Stomach smooth muscle (tissue), 2 donors: ENCODE results near the gene CDC25B.
"Not testable (repeated sequence)": the region's sequence is repeated elsewhere in the genome, so short reads cannot be mapped to it uniquely, and the experiment has no call there.

Experiments used
- H3K27ac ChIP-seq: one replicate; pipeline ENCODE4 v1.7.0; 2013; ENCODE audit warnings: mild to moderate bottlenecking, low read length, inconsistent platforms
- H3K27me3 ChIP-seq, 2 donors: one replicate each; pipeline ENCODE4 v1.7.0; 2013; ENCODE audit warnings: low read length in 2 of 2; ENCODE audit not compliant: insufficient read depth in 2 of 2, control insufficient read depth in 1 of 2
- H3K36me3 ChIP-seq, 2 donors: one replicate each; pipeline ENCODE4 v1.7.0; 2013; ENCODE audit warnings: low read length in 2 of 2; ENCODE audit not compliant: control insufficient read depth in 2 of 2, insufficient read depth in 2 of 2
- H3K4me1 ChIP-seq: one replicate; pipeline ENCODE4 v1.7.0; 2013; ENCODE audit warnings: low read length; ENCODE audit not compliant: control insufficient read depth, insufficient read depth
- H3K4me3 ChIP-seq, 2 donors: one replicate each; pipeline ENCODE4 v1.7.0; 2013; ENCODE audit warnings: low read length in 2 of 2
- H3K9ac ChIP-seq, 2 donors: one replicate each; pipeline ENCODE4 v1.7.0; 2013; ENCODE audit warnings: low read length in 2 of 2, mild to moderate bottlenecking in 1 of 2
- H3K9me3 ChIP-seq, 2 donors: one replicate each; pipeline ENCODE4 v1.7.0; 2013; ENCODE audit warnings: low read length in 2 of 2; ENCODE audit not compliant: control insufficient read depth in 2 of 2
- donor health status: healthy.
- donor health status: Pancreatic carcinoma.

Gene CDC25B

DNA sequence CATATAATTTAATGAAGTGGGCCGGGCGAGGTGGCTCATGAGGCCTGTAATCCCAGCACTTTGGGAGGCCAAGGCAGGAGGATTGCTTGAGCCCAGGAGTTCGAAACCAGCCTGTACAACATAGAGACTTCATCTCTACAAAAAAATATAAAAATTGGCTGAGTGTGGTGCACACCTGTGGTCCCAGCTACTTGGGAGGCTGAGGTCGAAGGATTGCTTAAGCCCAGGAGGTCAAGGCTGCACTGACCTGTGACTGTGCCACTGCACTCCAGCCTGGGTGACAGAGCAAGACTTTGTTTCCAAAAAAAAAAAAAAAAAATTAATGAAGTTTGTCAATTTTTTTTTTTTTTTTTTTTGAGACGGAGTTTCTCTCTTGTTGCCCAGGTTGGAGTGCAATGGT is 33.8 kb downstream of the CDC25B start:
- H3K4me1 ChIP-seq, H3K27me3 ChIP-seq, H3K27ac ChIP-seq, H3K9ac ChIP-seq, H3K4me3 ChIP-seq, H3K9me3 ChIP-seq: not testable (repeated sequence)
- H3K36me3 ChIP-seq: peaks cover 14 to 20% of the 10 kb centered on the region in 2 donors

DNA sequence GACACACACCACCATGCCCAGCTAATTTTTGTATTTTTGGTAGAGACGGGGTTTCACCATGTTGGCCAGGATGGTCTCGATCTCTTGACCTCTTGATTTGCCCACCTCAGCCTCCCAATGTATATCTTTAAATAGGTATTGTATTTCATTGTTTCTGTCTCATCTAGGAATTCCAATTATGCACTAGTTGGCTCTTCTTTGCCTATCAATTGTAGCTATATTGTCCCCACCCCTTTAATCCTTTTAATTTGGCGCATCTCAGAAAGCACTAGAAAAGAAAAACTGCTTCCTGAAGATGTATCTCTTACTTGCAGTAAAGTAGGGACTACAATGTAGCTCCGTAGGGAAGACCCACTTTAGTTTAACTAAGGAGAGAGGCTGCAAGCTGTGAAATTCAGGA is 40.0 kb downstream of the CDC25B start:
- no peaks in the 10 kb centered on the region for H3K36me3 ChIP-seq
- no peaks in the 10 kb centered on the region for H3K9me3 ChIP-seq
- H3K4me1 ChIP-seq: no peaks in the 10 kb centered on the region
- no peaks in the 10 kb centered on the region for H3K27me3 ChIP-seq
- H3K27ac ChIP-seq: no peak overlapping the region
- H3K4me3 ChIP-seq: no peak overlapping the region
- no peak overlapping the region for H3K9ac ChIP-seq

DNA sequence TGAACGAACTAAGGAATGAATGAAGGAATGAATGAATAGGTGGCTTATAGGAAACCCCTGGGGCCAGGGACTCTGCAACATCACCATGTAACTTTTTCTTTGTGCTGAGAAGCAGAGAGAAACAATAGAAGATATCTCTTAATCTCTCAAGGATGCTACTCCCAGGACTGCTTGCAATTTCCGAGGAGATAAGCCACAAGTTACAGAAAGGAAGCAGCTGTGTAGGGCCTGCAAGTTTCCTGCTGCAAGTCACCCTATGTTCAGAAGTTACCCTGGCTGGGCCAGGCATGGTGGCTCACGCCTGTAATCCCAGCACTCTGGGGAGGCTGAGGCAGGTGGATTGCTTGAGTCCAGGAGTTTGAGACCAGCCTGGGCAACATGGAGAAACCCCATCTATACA is 43.2 kb downstream of the CDC25B start:
- no peaks in the 10 kb centered on the region for H3K27me3 ChIP-seq
- no peak overlapping the region for H3K9ac ChIP-seq
- no peak overlapping the region for H3K4me3 ChIP-seq
- H3K9me3 ChIP-seq: no peaks in the 10 kb centered on the region
- no peak overlapping the region for H3K27ac ChIP-seq
- no peaks in the 10 kb centered on the region for H3K36me3 ChIP-seq
- H3K4me1 ChIP-seq: no peaks in the 10 kb centered on the region

DNA sequence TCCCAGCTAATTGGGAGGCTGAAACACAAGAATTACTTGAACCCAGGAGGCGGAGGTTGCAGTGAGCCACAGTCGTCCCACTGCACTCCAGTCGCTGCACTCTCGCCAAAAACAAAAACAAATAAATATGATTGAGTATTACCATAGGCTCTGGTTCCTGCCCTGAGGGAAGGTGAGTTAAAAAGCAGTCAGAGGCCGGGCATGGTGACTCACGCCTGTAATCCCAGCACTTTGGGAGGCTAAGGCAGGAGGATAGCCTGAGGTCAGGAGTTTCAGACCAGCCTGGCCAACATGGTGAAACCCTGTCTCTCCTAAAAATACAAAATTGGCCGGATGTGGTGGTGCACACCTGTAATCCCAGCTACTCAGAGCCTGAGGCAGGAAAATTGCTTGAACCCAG is 44.1 kb downstream of the CDC25B start:
- not testable (repeated sequence) for H3K36me3 ChIP-seq, H3K9ac ChIP-seq, H3K27me3 ChIP-seq, H3K4me1 ChIP-seq, H3K27ac ChIP-seq, H3K9me3 ChIP-seq, H3K4me3 ChIP-seq

DNA sequence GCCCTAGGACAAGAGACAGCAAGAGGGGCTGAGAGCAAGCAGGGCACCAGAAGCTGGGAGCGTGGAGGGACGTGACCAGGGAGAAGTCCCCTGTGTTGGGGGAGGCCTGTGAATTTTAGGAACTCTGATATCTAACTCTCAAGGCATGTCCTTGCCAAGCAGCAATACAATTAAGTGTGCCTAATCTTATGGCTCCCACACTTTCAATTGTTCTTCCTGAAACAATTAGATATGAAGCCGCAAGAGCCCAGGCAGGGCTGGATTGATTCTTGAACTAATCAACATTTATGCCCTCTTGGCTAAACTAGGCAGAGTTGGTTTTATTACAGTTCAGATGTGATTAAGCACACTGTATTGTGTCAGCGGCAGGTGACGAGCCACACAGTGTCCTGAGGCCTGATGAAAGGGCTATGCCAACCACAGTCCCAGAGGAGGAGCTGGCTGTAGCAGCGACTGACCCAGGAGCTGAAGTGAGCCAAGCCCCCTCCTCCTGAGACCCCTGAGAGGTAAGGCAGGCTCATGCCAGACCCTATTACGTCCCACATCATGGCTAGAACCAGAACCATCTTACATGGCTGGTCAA is 46.3 kb downstream of the CDC25B start:
- Histone ChIP-seq H3K4me1 (peaks cover 8% of the 10 kb centered on the region), H3K9me3 (no peaks in the 10 kb centered on the region), H3K27ac (no peak overlapping the region), H3K27me3 (no peaks in the 10 kb centered on the region), H3K36me3 (no peaks in the 10 kb centered on the region), H3K4me3 (no peak overlapping the region), H3K9ac (no peak overlapping the region)

DNA sequence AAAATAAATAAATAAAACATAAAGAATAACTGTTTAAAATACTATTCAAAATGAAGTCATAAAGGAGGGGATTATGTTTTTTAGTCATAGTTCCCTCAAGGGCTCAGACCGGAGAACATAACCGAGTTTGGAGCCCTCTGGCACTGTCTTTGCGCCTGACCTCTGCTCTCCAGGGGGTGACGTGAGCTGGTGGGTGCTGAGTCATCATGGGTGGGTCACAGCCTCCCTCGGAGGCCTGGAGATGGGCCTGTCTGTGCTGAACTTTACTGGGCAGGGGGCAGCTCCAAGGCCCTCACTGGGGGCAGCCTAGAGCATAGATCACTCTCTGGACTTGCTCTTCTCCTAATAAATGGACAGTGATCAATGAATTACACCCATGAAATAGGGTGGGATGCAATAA is 47.4 kb downstream of the CDC25B start:
- H3K9me3 ChIP-seq: no peaks in the 10 kb centered on the region
- H3K9ac ChIP-seq: no peak overlapping the region
- H3K27ac ChIP-seq: no peak overlapping the region

DNA sequence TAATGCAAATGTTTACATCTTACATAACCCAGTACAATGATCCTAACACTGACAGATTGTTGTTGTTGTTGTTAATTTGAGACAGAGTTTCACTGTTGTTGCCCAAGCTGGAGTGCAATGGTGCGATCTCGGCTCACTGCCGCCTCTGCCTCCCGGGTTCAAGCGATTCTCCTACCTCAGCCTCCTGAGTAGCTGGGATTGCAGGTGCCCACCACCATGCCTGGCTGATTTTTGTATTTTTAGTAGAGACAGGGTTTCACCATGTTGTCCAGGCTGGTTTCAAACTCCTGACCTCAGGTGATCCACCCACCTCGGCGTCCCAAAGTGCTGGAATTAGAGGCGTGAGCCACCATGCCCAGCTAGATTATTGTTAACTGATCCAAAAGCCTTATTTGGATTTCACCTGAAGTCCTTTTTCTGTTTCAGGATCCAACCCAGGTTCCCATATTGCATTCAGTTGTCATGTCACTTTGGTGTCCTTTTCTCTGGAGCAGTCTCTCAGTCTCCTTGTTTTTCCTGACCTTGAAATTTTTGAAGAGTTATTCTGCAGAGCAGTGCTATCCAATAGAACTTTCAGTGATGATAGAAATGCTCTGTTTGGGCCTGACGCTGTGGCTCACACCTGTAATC is 48.0 kb downstream of the CDC25B start:
- not testable (repeated sequence) for H3K9me3 ChIP-seq, H3K27ac ChIP-seq, H3K4me3 ChIP-seq, H3K36me3 ChIP-seq, H3K9ac ChIP-seq, H3K27me3 ChIP-seq
- peaks cover 13% of the 10 kb centered on the region for H3K4me1 ChIP-seq

More for the DNA sequence above, 47.4 kb downstream of the CDC25B start:
- Histone ChIP-seq H3K36me3 (no peaks in the 10 kb centered on the region), H3K4me1 (peaks cover 13% of the 10 kb centered on the region), H3K27me3 (no peaks in the 10 kb centered on the region), H3K4me3 (no peak overlapping the region)

DNA sequence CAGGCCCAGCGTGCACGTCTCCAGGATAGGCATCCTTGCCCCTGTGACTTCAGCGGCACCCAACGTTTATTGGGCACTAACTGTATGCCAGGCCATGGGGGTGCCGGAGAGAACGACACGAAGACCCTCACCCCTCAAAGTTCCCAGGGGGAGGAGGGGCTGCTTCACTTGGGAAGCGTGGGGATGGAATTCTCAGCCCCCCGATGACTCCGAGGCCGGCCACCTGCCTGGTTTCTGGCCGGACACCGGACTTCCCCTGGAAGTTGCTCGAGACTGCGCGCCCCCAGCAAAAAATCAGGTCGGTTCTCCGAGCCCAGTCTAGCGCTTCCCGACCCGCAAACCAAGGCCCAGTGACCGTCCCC is 50.2 kb downstream of the CDC25B start:
- H3K4me1 ChIP-seq: peaks cover 13% of the 10 kb centered on the region
- H3K4me3 ChIP-seq: peak overlapping the region; percentile 93 to 94
- no peaks in the 10 kb centered on the region for H3K9me3 ChIP-seq
- no peaks in the 10 kb centered on the region for H3K36me3 ChIP-seq
- peak overlapping the region; percentile 96 to 98 for H3K9ac ChIP-seq
- H3K27me3 ChIP-seq: no peaks in the 10 kb centered on the region
- H3K27ac ChIP-seq: peak overlapping the region; percentile 86

DNA sequence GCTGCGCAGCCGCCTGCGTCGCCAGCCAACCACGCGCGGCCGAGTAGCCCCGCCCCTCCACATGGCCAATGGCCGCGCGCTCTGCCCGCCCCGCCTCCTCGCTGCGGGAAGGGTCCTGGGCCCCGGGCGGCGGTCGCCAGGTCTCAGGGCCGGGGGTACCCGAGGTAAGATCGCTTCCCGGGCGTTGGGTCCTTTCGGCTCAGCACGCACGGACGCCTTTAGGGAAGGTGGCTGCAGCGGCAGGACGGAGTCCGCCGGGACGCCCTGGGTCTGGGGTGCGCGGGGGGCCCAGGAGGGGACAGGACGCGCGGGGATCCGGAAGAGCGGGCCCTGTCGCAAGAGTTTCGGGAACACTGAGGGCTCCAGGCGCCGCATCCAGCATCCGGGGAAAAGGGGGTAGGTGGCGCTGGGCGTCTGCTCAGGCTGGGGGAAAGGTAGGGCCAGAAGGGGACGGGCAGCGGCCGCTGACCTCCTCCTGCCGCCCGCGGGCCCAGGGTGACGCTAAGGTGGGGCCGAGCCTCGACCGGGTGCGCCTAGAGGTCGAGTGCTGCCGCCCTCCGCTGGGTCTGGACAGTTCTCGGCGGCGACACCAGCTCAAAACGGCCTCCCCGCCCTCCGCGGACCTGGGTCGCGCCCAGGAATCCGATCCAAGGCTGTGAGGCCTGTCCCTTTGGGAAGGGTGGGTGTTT is 50.8 kb downstream of the CDC25B start, which contains the start of gene MAVS:
Gene MAVS (plus strand): TSS at position 95 of the 689 bp plus-strand sequence. CDS start 7,791 bp downstream, outside the sequence.
- Histone ChIP-seq H3K9me3 (no peaks in the 10 kb centered on the region), H3K27me3 (no peaks in the 10 kb centered on the region), H3K4me1 (peaks cover 13% of the 10 kb centered on the region), H3K4me3 (peak within 1 kb of the TSS; percentile 93 to 94), H3K36me3 (no peaks in the 10 kb centered on the region), H3K27ac (peak within 1 kb of the TSS; percentile 86), H3K9ac (peak within 1 kb of the TSS; percentile 96 to 98)

DNA sequence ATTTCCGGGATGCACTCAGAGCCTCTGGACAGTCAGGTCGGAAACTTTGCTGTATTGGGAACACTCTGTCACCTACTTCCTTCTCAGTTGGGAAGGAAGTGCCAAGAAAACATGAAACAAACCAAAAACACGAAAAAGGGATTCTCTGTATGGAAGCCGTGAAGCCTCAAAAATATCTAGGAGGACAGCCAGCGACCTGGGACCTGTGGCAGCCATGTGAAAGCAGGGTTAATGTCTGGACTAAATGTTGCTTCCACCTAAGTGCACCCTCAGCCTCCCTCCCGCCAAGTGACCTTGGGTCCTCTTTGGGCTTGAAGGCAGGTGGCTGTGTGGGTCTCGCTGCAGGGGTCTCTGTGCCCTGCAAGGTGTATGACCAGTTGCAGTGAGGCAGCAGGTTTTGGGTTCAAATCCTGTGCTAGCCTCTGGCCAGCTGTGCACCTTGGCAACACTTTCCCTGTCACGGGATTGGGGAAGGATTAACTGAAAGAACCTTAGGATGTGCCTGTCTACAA is 51.4 kb downstream of the CDC25B start:
- Histone ChIP-seq H3K9me3 (no peaks in the 10 kb centered on the region), H3K4me3 (peak overlapping the region; percentile 93 to 94), H3K36me3 (no peaks in the 10 kb centered on the region), H3K9ac (peak overlapping the region; percentile 90 to 98), H3K27me3 (no peaks in the 10 kb centered on the region), H3K4me1 (peaks cover 13% of the 10 kb centered on the region), H3K27ac (peak overlapping the region; percentile 86)

DNA sequence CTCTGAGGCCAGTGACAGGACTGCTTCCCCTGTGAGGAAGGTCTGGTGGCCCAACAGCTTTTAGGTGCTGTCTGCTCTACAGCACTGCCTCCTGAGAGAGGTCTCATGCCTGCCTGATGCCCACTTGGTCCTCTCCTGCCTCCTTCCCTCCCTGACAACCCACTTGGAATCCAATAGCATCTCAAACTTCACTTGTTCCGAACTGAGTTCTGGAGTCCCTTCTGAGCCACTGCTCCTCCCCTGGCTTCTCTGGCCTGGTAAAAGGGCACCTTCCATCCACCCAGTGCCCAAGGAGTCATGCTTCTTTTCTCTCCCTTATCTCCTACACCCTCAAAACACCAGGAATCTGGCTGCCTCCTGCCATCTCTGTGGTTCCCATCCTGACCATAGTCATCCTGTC is 52.5 kb downstream of the CDC25B start:
- Histone ChIP-seq H3K27me3 (no peaks in the 10 kb centered on the region), H3K4me1 (peaks cover 13% of the 10 kb centered on the region), H3K4me3 (no peak overlapping the region), H3K27ac (no peak overlapping the region), H3K9me3 (no peaks in the 10 kb centered on the region), H3K36me3 (no peaks in the 10 kb centered on the region), H3K9ac (peak overlapping the region in 1 of 2 donors; percentile 21)
